HG02763 (cell line): ENCODE results near the gene DRD5.

Source experiments
- ATAC-seq: cut with Tn5 transposase; IDR thresholded peaks from one replicate; pipeline ENCODE4 v1.9.1; 2021; ENCODE audit warnings: mild to moderate bottlenecking, moderate library complexity; ENCODE audit not compliant: unreplicated experiment

DRD5 gene

GRCh38 chr4:9812501-9813340, 31.3 kb downstream of the DRD5 start:
- ATAC-seq, result peak; percentile 75

GRCh38 chr4:9816285-9816684, 34.9 kb downstream of the DRD5 start:
- no peak for ATAC-seq

DNA sequence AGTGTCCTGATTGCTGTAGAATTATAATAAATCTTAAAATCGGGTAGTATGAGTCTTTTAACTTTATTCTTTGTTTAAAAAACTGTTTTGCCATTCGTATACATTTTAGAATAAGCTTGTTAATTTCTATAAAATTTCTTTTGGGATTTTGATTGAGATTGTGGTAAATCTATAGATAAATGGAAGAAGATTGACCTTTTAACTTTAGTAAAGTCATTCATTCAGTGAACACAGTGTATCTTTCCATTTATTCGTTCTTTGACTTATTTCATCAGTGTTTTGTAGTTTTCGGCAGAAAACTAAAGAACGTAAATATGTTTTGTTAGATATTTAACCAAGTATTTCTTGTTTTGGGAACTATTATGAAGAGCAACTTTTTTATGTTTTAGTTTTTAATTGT, 38.9 kb downstream of the DRD5 start:
- no peak for ATAC-seq

DNA sequence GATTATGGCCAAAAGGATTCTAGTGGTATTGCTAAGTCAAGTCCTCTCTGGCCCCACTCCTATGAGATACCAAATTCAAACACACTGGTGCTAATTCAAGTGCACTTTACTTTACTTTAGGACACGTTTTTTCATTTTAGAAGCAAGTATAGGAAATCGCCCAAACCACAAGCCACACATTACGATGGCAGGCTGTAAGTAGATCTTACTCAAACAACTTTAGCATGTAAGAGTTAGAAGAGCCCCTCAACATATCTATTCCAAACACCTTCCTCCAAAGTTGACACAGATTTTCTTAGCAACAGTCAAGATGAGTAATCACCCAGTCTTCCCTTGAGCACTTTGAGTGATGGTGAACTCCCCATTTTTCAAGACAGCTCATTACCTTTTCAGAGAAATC, 43.6 kb downstream of the DRD5 start:
- no peak for ATAC-seq

GRCh38 chr4:9826551-9826950, 45.1 kb downstream of the DRD5 start:
- no peak for ATAC-seq

- ATAC-seq, result no peak
These were observed 51.2 kb downstream of the DRD5 start for GRCh38 chr4:9832640-9833039.

DNA sequence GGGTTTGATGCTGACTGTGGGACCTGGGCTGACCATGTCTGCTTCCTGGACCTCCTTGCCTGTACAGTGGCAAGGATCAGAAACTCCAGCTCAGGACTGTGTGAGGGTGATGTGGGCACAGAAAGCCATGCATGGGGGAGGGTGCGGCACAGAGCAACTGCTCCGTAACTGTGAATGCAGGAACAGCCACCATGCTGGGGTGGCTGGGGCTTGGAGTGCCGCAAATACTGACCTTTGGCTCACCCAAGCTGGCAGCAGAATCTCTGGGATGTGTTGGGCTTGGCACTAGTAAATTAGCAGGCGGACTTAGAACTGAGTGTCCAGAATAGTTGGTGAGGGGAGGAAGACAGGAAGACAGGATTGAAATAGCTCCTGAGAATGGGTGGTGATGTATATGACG, 52.0 kb downstream of the DRD5 start:
- ATAC-seq, result no peak
